HG02870 (cell line): ENCODE measurements around the gene PYGM.

Source experiments
- ATAC-seq: cut with Tn5 transposase; IDR thresholded peaks from one replicate; pipeline ENCODE4 v1.9.1; 2021; ENCODE audit warnings: mild to moderate bottlenecking, moderate library complexity; ENCODE audit not compliant: unreplicated experiment

PYGM gene

DNA sequence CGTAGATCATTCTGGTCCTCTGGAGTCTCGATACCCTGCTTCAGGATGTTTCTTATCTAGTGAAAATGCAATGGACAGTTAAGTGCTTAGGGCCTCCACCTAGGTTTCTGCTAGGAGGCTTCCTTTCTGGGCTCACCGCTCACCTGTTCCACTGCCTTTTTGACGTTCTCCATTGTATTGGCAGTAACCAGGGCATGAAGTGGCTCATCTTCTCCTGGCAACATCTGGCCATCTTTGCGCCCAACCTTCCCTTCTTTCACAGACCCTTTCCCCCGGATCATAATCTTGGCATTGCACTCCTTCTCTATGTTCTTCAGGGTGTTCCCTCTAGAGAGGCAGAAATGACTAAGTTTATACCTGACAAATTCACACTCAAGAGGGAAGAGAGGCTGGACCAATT, 9.5 kb upstream of the PYGM start:
- no peak for ATAC-seq

- ATAC-seq, result no peak
These were observed 8.5 kb upstream of the PYGM start for GRCh38 chr11:64768300-64768694.

- ATAC-seq, result no peak
These were observed 7.8 kb upstream of the PYGM start for GRCh38 chr11:64767344-64768299.

DNA sequence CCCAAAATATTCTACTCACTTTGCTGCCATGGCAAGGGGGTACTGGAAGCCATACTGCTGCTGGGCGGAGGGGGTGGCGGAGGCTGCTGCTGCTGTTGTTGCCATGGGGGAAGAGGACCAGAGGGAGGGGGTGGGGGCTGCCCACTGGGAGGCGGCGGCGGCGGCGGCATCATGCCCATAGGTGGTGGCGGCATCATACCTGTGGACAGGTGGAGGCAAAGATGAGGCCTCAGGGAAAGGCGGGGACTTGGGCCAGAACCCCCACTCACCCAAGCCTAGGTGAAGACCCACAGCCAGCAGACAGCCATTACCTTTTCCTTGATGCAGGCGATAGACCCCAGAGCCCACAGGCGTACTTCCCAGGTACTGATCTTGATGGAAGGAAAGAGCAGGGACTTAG, 7.1 kb upstream of the PYGM start:
- no peak for ATAC-seq

GRCh38 chr11:64765851-64766665, 6.3 kb upstream of the PYGM start:
- no peak for ATAC-seq

- no peak for ATAC-seq
These were observed 5.6 kb upstream of the PYGM start for GRCh38 chr11:64765291-64765850.

- no peak for ATAC-seq
These were observed 5.0 kb upstream of the PYGM start for GRCh38 chr11:64764753-64765152.

GRCh38 chr11:64764040-64764611, 4.4 kb upstream of the PYGM start:
- ATAC-seq, result no peak

- ATAC-seq, result no peak
These were observed 3.8 kb upstream of the PYGM start for GRCh38 chr11:64763526-64764039.

DNA sequence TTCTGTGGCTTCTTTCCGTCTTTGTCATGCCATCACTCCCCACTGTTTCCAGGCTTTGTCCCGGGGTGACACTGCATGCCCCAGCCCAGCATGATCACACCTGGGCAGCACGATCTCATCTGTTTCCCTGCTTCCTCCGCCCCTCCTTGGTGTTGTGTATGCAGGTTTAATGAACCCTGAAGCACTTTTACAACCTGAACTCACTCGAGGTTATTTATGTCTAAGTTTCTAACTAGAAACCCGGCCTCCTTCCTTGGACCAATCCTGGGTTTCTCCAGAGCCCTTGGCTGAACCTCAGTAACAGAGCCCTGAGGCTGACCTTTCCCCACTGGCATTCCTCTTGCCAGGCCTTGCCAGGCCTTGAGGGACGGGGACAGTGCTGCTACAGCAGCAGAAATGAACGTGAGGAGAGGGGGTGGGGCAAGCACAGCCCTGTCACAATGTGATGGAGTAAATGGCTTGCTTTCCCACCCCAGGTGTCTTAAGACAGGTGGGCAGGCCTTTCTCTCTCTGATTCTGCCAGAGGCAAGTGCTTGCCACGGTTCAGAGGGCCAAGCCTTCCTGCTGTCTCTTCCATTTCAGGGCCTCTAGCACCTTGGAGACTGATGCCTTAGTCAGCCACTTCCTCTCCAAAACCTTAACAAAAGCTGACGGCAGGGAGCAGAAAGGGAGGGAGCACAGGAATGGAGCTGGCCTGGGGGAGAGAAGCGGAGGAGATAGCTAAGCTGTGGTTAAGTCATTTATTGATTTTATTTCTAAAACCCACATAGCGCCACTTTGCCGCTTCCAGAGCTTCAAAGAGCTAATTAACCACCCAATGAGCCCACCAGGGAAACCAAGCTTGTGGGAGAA, 3.1 kb upstream of the PYGM start:
- no peak for ATAC-seq

GRCh38 chr11:64762277-64762673, 2.5 kb upstream of the PYGM start:
- no peak for ATAC-seq

DNA sequence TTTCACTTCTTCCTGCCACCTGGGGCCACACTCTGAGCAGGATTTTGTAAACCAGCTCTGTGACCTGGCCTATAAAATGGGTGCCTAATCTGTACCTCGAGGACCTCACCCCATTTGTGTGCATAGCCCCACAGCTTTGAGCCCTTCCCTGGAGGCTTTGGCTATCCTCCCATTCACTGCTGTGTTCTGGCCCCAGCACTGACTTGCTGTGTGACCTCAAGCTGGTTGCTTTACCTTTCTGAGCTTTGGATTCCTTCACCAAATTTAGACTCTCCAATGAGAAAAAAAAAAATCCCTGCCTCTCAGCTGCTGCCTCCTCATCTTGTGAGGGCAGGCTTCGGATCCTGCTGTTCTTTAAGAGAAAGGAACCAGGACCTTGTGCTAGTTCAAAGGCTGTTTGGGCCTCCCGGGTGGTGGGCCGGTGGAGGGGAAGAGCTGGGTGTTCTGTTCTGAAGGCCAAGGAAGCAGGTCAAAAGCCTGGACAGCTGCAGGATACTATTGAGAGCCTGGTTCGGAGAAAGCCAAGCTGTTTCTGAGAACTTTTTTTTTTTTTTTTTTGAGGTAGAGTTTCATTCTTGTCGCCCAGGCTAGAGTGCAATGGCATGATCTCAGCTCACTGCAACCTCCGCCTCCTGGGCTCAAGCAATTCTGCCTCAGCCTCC, 1.1 kb upstream of the PYGM start:
- ATAC-seq, result no peak

GRCh38 chr11:64759131-64759721, 548 bp downstream of the PYGM start:
- no peak for ATAC-seq

DNA sequence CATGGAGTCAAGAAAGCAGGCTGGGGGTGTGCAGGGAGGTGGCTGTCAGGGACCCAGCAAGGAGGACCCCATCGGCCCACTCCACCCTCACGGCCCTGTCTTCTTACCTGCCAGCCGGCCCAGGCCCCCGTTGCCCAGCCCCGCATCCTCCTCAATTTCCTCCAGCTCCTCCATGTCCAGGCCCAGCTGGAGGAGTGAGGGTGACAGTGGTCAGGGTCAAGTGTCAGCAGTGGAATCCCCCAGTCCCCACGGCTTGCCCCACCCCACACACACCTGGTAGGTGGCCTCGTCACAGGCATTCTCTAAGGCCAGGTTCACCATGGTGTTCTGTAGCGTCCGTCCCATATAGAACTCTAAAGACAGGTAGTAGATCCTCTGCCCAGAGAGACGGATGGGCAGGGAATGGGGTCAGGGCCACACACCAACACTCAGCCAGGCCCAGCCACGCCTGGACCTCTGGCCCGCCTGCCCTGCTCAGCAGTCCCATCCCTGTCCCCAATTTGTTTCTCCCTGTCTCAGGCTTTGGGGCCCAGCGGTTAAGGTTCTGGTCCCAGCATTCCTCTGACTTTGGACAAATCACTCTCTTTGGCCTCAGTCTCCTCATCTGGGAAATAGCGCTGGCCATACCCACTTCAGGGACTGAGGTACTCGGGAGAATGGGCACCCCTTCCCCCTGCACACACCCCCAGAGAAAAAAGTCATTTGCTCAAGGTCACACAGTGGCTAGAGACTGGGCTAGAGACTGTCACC, 1.3 kb downstream of the PYGM start:
- no peak for ATAC-seq

DNA sequence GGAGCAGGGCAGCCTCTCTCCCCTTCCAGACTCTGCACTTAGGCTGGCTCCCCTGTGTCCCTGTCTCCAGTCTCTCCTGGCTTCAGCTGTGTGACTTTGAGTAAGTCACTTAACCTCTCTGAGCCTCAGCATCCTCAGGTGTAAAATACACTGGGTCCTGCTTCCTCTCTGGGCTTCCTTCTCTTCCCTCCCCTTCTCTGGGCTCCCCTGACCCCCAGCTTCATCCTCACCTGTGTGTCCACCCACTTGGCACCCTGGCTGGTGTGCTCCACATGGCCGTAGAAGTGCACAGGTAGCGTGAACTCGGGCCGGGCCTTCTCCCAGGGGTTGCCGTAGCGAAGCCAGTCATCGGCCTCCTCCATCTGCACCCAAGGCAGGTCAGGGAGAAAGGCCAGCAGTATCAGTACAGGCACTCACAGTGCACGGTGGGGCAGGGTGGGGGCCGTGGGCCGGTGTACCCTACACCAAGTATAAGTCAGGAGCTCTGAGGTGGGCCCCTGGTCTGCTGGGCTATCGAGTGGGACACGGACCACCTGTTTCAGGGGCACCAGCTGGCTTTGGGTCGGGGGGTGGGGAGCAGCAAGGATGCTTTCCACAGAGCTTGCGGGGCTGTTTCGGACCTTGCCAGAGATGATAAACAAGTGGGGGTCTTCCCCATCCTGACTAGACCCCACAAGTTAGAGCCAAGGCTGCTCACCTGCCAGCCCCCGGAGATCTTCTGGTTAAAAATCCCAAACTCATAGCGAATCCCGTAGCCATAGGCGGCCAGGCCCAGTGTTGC, 2.0 kb downstream of the PYGM start:
- ATAC-seq, result no peak

GRCh38 chr11:64755681-64756361, 4.0 kb downstream of the PYGM start:
- ATAC-seq, result no peak
